ENCODE data around the gene YIF1A.
"Not testable (repeated sequence)": the region's sequence is repeated elsewhere in the genome, so short reads cannot be mapped to it uniquely, and the experiment has no call there.

Gene YIF1A

GRCh38 chr11:66311470-66311964 is 22.6 kb upstream of the YIF1A start:
- no peak for DNase-seq (ENCODE audit: low spot score)
- CTCF ChIA-PET: interaction anchor here (0.6 to 3.2 kb wide), 31 partner anchors 9 to 357 kb away, joined by 3 to 25 read pairs (median 4); partner anchors contain the start of genes BRMS1, RIN1 and SLC29A2
- peak overlapping the region; percentile 93 for H3K27ac ChIP-seq
- TF ChIP-seq CTCF (conservative IDR thresholded peaks at IDR 0.05; ENCODE audit: low read depth): peak; percentile 87
- POLR2A ChIA-PET (ENCODE audit: low non-redundant PET): interaction anchor here (2.0 kb wide), 1 partner anchor 75 kb away, joined by 5 read pairs; no protein-coding TSS in a partner anchor

GRCh38 chr11:66310803-66311440 is 22.0 kb upstream of the YIF1A start:
- CTCF ChIA-PET: interaction anchor here (0.6 to 3.2 kb wide), 29 partner anchors 8 to 111 kb away, joined by 3 to 25 read pairs (median 4); partner anchors contain the start of genes BRMS1, RIN1 and SLC29A2
- H3K27ac ChIP-seq: peak overlapping the region; percentile 93
- DNase-seq (ENCODE audit: low spot score): not testable (repeated sequence)
- POLR2A ChIA-PET (ENCODE audit: low non-redundant PET): interaction anchor here (0.7 to 2.0 kb wide), 2 partner anchors 75 to 110 kb away, joined by 3 to 5 read pairs; no protein-coding TSS in a partner anchor

GRCh38 chr11:66310324-66310723 is 21.4 kb upstream of the YIF1A start:
- TF ChIP-seq CTCF (conservative IDR thresholded peaks at IDR 0.05; ENCODE audit: low read depth): no peak
- ChIA-PET CTCF (interaction anchor here (1.5 kb wide), 1 partner anchor 75 kb away, joined by 24 read pairs; no protein-coding TSS in a partner anchor), POLR2A (ENCODE audit: low non-redundant PET) (interaction anchor here (0.7 kb wide), 1 partner anchor 111 kb away, joined by 3 read pairs; no protein-coding TSS in a partner anchor)
- DNase-seq (ENCODE audit: low spot score): no peak
- no peak overlapping the region for H3K27ac ChIP-seq

- ChIA-PET POLR2A (ENCODE audit: low non-redundant PET) (no interaction called here), CTCF (interaction anchor here (0.7 kb wide), 1 partner anchor 78 kb away, joined by 3 read pairs; no protein-coding TSS in a partner anchor)
These were observed 20.5 kb upstream of the YIF1A start for GRCh38 chr11:66309475-66309874.

GRCh38 chr11:66302656-66303055 is 13.7 kb upstream of the YIF1A start:
- CTCF ChIA-PET: interaction anchor here (0.9 kb wide), 1 partner anchor 9 kb away, joined by 4 read pairs; no protein-coding TSS in a partner anchor
- no peak for TF ChIP-seq CTCF (conservative IDR thresholded peaks at IDR 0.05; ENCODE audit: low read depth)
- no peak for DNase-seq (ENCODE audit: low spot score)
- H3K27ac ChIP-seq: no peak overlapping the region
- POLR2A ChIA-PET (ENCODE audit: low non-redundant PET): no interaction called here

More at GRCh38 chr11:66309475-66309874, 20.5 kb upstream of the YIF1A start:
- no peak for TF ChIP-seq CTCF (conservative IDR thresholded peaks at IDR 0.05; ENCODE audit: low read depth)
- H3K27ac ChIP-seq: no peak overlapping the region
- no peak for DNase-seq (ENCODE audit: low spot score)

GRCh38 chr11:66299186-66299585 is 10.2 kb upstream of the YIF1A start:
- no peak for TF ChIP-seq CTCF (conservative IDR thresholded peaks at IDR 0.05; ENCODE audit: low read depth)
- ChIA-PET CTCF (interaction anchor here (1.0 kb wide), 1 partner anchor 12 kb away, joined by 6 read pairs; no protein-coding TSS in a partner anchor), POLR2A (ENCODE audit: low non-redundant PET) (no interaction called here)
- H3K27ac ChIP-seq: no peak overlapping the region
- no peak for DNase-seq (ENCODE audit: low spot score)

All from RWPE1 (cell line).